HG02798 (cell line): Measurements from ENCODE around the gene RREB1.

ENCODE experiments used
- ATAC-seq: cut with Tn5 transposase; IDR thresholded peaks from one replicate; pipeline ENCODE4 v1.9.1; 2021; ENCODE audit warnings: mild to moderate bottlenecking; ENCODE audit not compliant: unreplicated experiment, poor library complexity

The RREB1 gene

GRCh38 chr6:7238900-7239589, 131.3 kb downstream of the RREB1 start:
- ATAC-seq = peak; percentile 52

GRCh38 chr6:7239590-7239948, 131.8 kb downstream of the RREB1 start:
- no peak for ATAC-seq

GRCh38 chr6:7240351-7240750, 132.6 kb downstream of the RREB1 start:
- no peak for ATAC-seq

- ATAC-seq = no peak
Measured at GRCh38 chr6:7241160-7241559, 133.4 kb downstream of the RREB1 start.

- ATAC-seq = no peak
Measured at GRCh38 chr6:7241709-7242645, 134.2 kb downstream of the RREB1 start.

GRCh38 chr6:7242835-7243178, 135.0 kb downstream of the RREB1 start:
- ATAC-seq = no peak

- ATAC-seq = no peak
Measured at GRCh38 chr6:7243179-7243981, 135.6 kb downstream of the RREB1 start.

- ATAC-seq = no peak
Measured at GRCh38 chr6:7245668-7246393, 138.1 kb downstream of the RREB1 start.

- no peak for ATAC-seq
Measured at GRCh38 chr6:7246401-7247178, 138.8 kb downstream of the RREB1 start.

- ATAC-seq = no peak
Measured at GRCh38 chr6:7247179-7247456, 139.4 kb downstream of the RREB1 start.

GRCh38 chr6:7247828-7248227, 140.1 kb downstream of the RREB1 start:
- ATAC-seq = no peak

GRCh38 chr6:7249391-7249790, 141.6 kb downstream of the RREB1 start:
- ATAC-seq = no peak

- no peak for ATAC-seq
Measured at GRCh38 chr6:7249946-7250643, 142.3 kb downstream of the RREB1 start.

GRCh38 chr6:7250812-7251211, 143.1 kb downstream of the RREB1 start:
- ATAC-seq = no peak

GRCh38 chr6:7251646-7252260, 144.0 kb downstream of the RREB1 start:
- no peak for ATAC-seq

- no peak for ATAC-seq
Measured at GRCh38 chr6:7252390-7252789, 144.6 kb downstream of the RREB1 start.

- ATAC-seq = no peak
Measured at GRCh38 chr6:7254980-7255835, 147.4 kb downstream of the RREB1 start.

GRCh38 chr6:7255918-7256317, 148.2 kb downstream of the RREB1 start:
- no peak for ATAC-seq
